Caco-2 (cell line): ENCODE measurements around the gene AMOTL2. TPM values are rescaled to one million over a fixed set of nuclear protein-coding genes. Genes with fewer than 3 reads are reported as not detected.
A peak's percentile ranks its signal among the peaks of the same experiment; 100 is the strongest.

Source experiments
- BruUV-seq: library from RNA; stranded (reverse); fragments of 400-500 nt; replicated peaks from 2 replicates; lab custom pipeline; 2021; lab: Mats Ljungman, UMichigan
- CTCF ChIA-PET: fragments of 300-600 bp; sonication (Branson Sonifier 250); formaldehyde crosslinking; loops from one replicate; lab custom pipeline; 2022; ENCODE audit warnings: antibody characterized with exemption; lab: Charles Lee
- POLR2A ChIA-PET: fragments of 300-600 bp; sonication (Branson Sonifier 250); formaldehyde crosslinking; loops from one replicate; lab custom pipeline; 2022; ENCODE audit warnings: antibody characterized with exemption; lab: Charles Lee
- DNase-seq, 2 experiments: peaks; one replicate each; pipeline versions ENCODE4 v3.0.0 to v3.0.0-alpha.2; 2020 to 2022
- H3K27me3 ChIP-seq: replicated peaks from 2 replicates; pipeline ENCODE4 v1.6.0; 2011; ENCODE audit warnings: low read length; ENCODE audit not compliant: control insufficient read depth, insufficient read depth
- H3K36me3 ChIP-seq: 2 replicates; pipeline ENCODE4 v1.5.1; 2011; ENCODE audit warnings: low read length; ENCODE audit not compliant: control insufficient read depth, insufficient read depth
- H3K4me1 ChIP-seq: fragments of 250-450 bp; sonication (Bioruptor Pico); 2 replicates; pipeline ENCODE4 v1.5.1; 2020; ENCODE audit warnings: mild to moderate bottlenecking
- H3K4me3 ChIP-seq: 2 replicates; pipeline ENCODE4 v1.5.1; 2011; ENCODE audit warnings: low read depth, mild to moderate bottlenecking, control low read depth, low read length
- H3K9me3 ChIP-seq: fragments of 250-450 bp; sonication (Bioruptor Pico); 2 replicates; pipeline ENCODE4 v1.5.1; 2020; ENCODE audit warnings: mild to moderate bottlenecking, moderate library complexity
- H3K27ac Mint-ChIP-seq: one replicate; pipeline ENCODE4 v1.8.0; 2022; ENCODE audit warnings: mixed read lengths; ENCODE audit not compliant: unreplicated experiment
- H3K27me3 Mint-ChIP-seq: one replicate; pipeline ENCODE4 v1.8.0; 2022; ENCODE audit warnings: mixed read lengths; ENCODE audit not compliant: insufficient read depth, unreplicated experiment
- H3K36me3 Mint-ChIP-seq: one replicate; pipeline ENCODE4 v1.8.0; 2022; ENCODE audit warnings: mild to moderate bottlenecking, mixed read lengths; ENCODE audit not compliant: insufficient read depth, unreplicated experiment
- H3K4me1 Mint-ChIP-seq: one replicate; pipeline ENCODE4 v1.8.0; 2022; ENCODE audit warnings: low read depth, mixed read lengths; ENCODE audit not compliant: unreplicated experiment
- H3K4me3 Mint-ChIP-seq: one replicate; pipeline ENCODE4 v1.8.0; 2022; ENCODE audit warnings: mild to moderate bottlenecking, moderate library complexity, mixed read lengths; ENCODE audit not compliant: unreplicated experiment
- H3K9me3 Mint-ChIP-seq: one replicate; pipeline ENCODE4 v1.8.0; 2022; ENCODE audit warnings: mixed read lengths; ENCODE audit not compliant: unreplicated experiment
- intact Hi-C: fragments of 100-400 bp; cut with micrococcal nuclease; formaldehyde crosslinking; loops from one replicate; pipeline ENCODE4 v1.10.0; 2022; ENCODE audit not compliant: unreplicated experiment
- total RNA-seq: library from RNA; stranded (reverse); gene quantifications from 2 replicates; pipeline ENCODE4 v1.2.3, GENCODE V29; 2022
- TF ChIP-seq, protein P1 (sequence below), 2 experiments: fragments of 200-600 bp in 1 of 2; IDR thresholded peaks; 1 replicate in 1 of 2; 2 replicates in 1 of 2; pipeline versions ENCODE4 v1.5.1 to v1.8.0; 2011 to 2022; ENCODE audit warnings: antibody characterized with exemption in 1 of 2, control low read depth in 1 of 2, inconsistent platforms in 1 of 2, low read depth in 1 of 2, low read length in 1 of 2, mild to moderate bottlenecking in 1 of 2, moderate library complexity in 1 of 2; ENCODE audit not compliant: insufficient read depth in 1 of 2, severe bottlenecking in 1 of 2, unreplicated experiment in 1 of 2

The AMOTL2 gene
- total RNA-seq, 1 experiment from 2014 or later: 271 TPM

DNA sequence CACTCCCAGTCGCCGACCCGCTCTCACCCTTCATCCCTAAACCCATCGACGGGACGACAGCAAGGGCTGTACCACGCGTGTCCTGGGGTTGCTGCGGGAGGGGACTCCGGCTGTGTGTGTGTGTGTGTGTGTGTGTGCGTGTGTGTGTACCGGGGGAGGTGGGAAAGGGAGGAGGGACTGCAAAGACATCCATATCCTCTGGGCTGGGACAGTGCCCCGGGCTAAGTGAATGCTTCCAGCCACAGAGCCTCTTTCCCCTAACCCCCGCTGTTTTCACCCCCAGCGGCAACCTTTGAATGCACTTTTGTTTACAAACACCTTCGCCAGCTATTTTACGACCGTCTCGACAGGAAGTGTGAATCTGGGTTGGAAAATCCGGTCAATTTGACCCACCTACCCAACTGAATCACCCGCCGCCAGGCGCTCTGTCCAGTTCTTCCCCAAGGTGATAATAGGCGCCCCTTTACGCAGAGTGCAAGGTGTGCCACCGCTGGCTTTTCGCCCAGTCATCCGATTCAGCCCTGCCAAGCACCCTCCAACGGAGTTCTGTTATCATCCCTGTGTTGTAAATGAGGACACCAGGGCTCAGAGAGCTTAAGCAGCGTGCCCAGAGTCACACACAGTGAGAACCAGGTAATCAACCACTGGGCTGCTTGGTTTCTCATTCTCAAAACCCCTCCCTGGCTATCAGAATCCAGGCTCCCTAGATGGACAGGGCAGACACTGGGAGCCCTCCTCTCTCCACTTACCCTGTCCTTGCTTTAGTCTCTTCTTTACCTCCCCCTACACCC lies 739 bp upstream of the AMOTL2 start:
- Histone ChIP-seq H3K4me1 (peaks cover 53% of the 10 kb centered on the region), H3K27me3 (no peaks in the 10 kb centered on the region), H3K4me3 (peak overlapping the region; percentile 92), H3K9me3 (no peaks in the 10 kb centered on the region), H3K36me3 (peaks cover 11% of the 10 kb centered on the region)
- Mint-ChIP-seq H3K4me3 (peak overlapping the region; percentile 85), H3K27me3 (no peaks in the 10 kb centered on the region), H3K9me3 (no peaks in the 10 kb centered on the region), H3K27ac (peak overlapping the region; percentile 77), H3K4me1 (peaks cover 35% of the 10 kb centered on the region), H3K36me3 (peaks cover 52% of the 10 kb centered on the region)
- BruUV-seq: TSS peak; percentile 74
- TF ChIP-seq, protein P1, sequence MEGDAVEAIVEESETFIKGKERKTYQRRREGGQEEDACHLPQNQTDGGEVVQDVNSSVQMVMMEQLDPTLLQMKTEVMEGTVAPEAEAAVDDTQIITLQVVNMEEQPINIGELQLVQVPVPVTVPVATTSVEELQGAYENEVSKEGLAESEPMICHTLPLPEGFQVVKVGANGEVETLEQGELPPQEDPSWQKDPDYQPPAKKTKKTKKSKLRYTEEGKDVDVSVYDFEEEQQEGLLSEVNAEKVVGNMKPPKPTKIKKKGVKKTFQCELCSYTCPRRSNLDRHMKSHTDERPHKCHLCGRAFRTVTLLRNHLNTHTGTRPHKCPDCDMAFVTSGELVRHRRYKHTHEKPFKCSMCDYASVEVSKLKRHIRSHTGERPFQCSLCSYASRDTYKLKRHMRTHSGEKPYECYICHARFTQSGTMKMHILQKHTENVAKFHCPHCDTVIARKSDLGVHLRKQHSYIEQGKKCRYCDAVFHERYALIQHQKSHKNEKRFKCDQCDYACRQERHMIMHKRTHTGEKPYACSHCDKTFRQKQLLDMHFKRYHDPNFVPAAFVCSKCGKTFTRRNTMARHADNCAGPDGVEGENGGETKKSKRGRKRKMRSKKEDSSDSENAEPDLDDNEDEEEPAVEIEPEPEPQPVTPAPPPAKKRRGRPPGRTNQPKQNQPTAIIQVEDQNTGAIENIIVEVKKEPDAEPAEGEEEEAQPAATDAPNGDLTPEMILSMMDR (IDR thresholded peaks at IDR 0.05; ENCODE audit: insufficient read depth in 1 of 2, low read depth in 1 of 2, low read length in 1 of 2, severe bottlenecking in 1 of 2, unreplicated experiment in 1 of 2): no peak
- peak; percentile 80 to 87 for DNase-seq
- ChIA-PET POLR2A (interaction anchor here (0.6 to 4.6 kb wide), 23 partner anchors 10 to 1767 kb away, joined by 3 to 70 read pairs (median 3); partner anchors contain the start of genes ANAPC13 and CEP63), CTCF (interaction anchor here (1.0 to 2.0 kb wide), 8 partner anchors 9 to 162 kb away, joined by 3 to 13 read pairs (median 6); partner anchors contain the start of genes ANAPC13 and CEP63)
- intact Hi-C loops: loop anchor here (1.0 to 2.0 kb wide), 4 partner anchors 11 to 99 kb away; no protein-coding TSS in a partner anchor

DNA sequence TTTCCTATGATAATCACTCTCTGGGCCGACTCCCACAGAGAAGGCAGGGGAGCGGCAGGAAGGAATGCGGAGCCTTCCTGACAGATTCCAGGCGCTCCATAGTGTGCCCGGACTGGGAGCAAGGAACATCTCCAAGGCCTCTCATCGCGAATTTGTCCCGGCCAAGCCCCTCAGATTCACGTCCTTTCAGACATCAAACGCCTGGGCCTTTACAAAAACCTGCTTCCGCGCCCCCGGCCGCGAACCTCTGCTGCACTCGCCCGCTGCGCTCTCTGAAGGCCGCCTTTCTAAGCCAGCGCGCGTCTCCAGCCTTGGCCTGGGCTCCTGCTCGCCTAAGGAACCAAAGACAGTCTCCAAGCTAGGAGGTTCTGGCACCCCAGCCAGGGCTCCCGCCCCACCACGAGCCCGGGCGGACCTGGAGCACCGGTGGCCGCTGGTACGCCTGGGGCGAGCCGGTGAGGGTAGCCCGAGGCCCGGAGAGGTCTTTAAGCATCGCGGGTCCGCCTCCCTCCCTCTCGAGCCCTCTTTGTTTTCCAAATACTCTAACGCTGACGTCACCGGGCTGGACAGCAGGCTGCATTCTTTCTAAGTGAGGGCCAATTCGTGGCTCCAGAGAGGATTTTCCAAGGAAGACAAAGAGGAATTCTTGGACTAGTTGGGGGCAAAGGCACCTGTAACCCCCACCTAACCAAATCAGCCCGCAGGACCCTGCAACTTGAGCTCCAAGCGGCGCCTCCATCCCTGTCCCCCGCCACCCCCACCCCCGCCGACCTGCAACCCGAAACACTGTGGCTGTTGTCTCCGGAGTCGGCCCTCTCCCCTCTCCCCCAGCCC lies 759 bp downstream of the AMOTL2 start:
- no peaks in the 10 kb centered on the region for H3K9me3 Mint-ChIP-seq
- Histone ChIP-seq H3K4me3 (peak overlapping the region; percentile 92), H3K36me3 (peaks cover 16% of the 10 kb centered on the region), H3K4me1 (peaks cover 68% of the 10 kb centered on the region), H3K27me3 (no peaks in the 10 kb centered on the region), H3K9me3 (no peaks in the 10 kb centered on the region)
- peaks cover 50% of the 10 kb centered on the region for H3K4me1 Mint-ChIP-seq
- TF ChIP-seq, protein P1 (IDR thresholded peaks at IDR 0.05; ENCODE audit: insufficient read depth in 1 of 2, low read depth in 1 of 2, low read length in 1 of 2, severe bottlenecking in 1 of 2, unreplicated experiment in 1 of 2): no peak
- ChIA-PET POLR2A (interaction anchor here (0.6 to 4.6 kb wide), 7 partner anchors 8 to 72 kb away, joined by 3 to 70 read pairs (median 6); no protein-coding TSS in a partner anchor), CTCF (interaction anchor here (1.3 to 2.0 kb wide), 4 partner anchors 9 to 112 kb away, joined by 6 to 13 read pairs (median 7); partner anchors contain the start of genes ANAPC13 and CEP63)
- intact Hi-C loops: loop anchor here (1.0 to 2.0 kb wide), 5 partner anchors 9 to 101 kb away; no protein-coding TSS in a partner anchor
- TSS peak; percentile 45 for BruUV-seq
- peaks cover 67% of the 10 kb centered on the region for H3K36me3 Mint-ChIP-seq
- DNase-seq: peak; percentile 75 to 77
- peak overlapping the region; percentile 85 for H3K4me3 Mint-ChIP-seq
- H3K27me3 Mint-ChIP-seq: no peaks in the 10 kb centered on the region
- H3K27ac Mint-ChIP-seq: peak overlapping the region; percentile 77
